MCF 10A (cell line): ENCODE data around the gene TBX5. TPM values are rescaled to one million over a fixed set of nuclear protein-coding genes. Genes with fewer than 3 reads are reported as not detected.

ENCODE experiments used
- Bru-seq: library from RNA; stranded (reverse); fragments of 400-500 nt; gene quantifications from one replicate; lab custom pipeline; 2021; lab: Mats Ljungman, UMichigan
- BruChase-seq, 2 experiments: library from RNA; stranded (reverse); fragments of 400-500 nt; gene quantifications; one replicate each; lab custom pipeline; 2021; lab: Mats Ljungman, UMichigan
- BruUV-seq: library from RNA; stranded (reverse); fragments of 400-500 nt; replicated peaks from 2 replicates; lab custom pipeline; 2021; lab: Mats Ljungman, UMichigan
- CTCF ChIA-PET: fragments of 300-600 bp; sonication (Branson Sonifier 250); formaldehyde crosslinking; extraction: SDS; loops from one replicate; lab custom pipeline; 2021; ENCODE audit warnings: antibody characterized with exemption, inconsistent platforms; lab: Yijun Ruan, JAX
- POLR2A ChIA-PET: fragments of 300-600, 350-650 bp; sonication (Branson Sonifier 250); formaldehyde crosslinking; extraction: SDS; loops from one replicate; lab custom pipeline; 2020; ENCODE audit warnings: antibody characterized with exemption, inconsistent platforms; lab: Yijun Ruan, JAX
- DNase-seq: peaks from one replicate; pipeline ENCODE4 v3.0.0-alpha.2; 2018; ENCODE audit not compliant: unreplicated experiment
- H3K27ac Mint-ChIP-seq: one replicate; pipeline ENCODE4 v1.8.0; 2022; ENCODE audit warnings: mild to moderate bottlenecking, low read depth, mixed read lengths; ENCODE audit not compliant: unreplicated experiment
- H3K27me3 Mint-ChIP-seq: one replicate; pipeline ENCODE4 v1.8.0; 2022; ENCODE audit warnings: mixed read lengths; ENCODE audit not compliant: insufficient read depth, unreplicated experiment
- H3K36me3 Mint-ChIP-seq: one replicate; pipeline ENCODE4 v1.8.0; 2022; ENCODE audit warnings: mild to moderate bottlenecking, moderate library complexity, mixed read lengths; ENCODE audit not compliant: insufficient read depth, unreplicated experiment
- H3K4me1 Mint-ChIP-seq: one replicate; pipeline ENCODE4 v1.8.0; 2022; ENCODE audit warnings: mixed read lengths; ENCODE audit not compliant: insufficient read depth, unreplicated experiment
- H3K4me3 Mint-ChIP-seq: one replicate; pipeline ENCODE4 v1.8.0; 2022; ENCODE audit warnings: mild to moderate bottlenecking, moderate library complexity, mixed read lengths; ENCODE audit not compliant: unreplicated experiment
- H3K9me3 Mint-ChIP-seq: one replicate; pipeline ENCODE4 v1.8.0; 2022; ENCODE audit warnings: mixed read lengths; ENCODE audit not compliant: unreplicated experiment
- intact Hi-C: fragments of 100-400 bp; cut with micrococcal nuclease; formaldehyde crosslinking; loops from 2 replicates; pipeline ENCODE4 v1.14.1; 2022
- long read RNA-seq: library from polyadenylated mRNA; stranded (forward); transcript quantifications from one replicate; pipeline ENCODE4 v2.0.0, GENCODE V29; 2022
- total RNA-seq: library from RNA; stranded (reverse); gene quantifications from 2 replicates; pipeline ENCODE4 v1.2.3, GENCODE V29; 2022
- TF ChIP-seq, protein P1 (sequence below): fragments of 200-600 bp; IDR thresholded peaks from one replicate; pipeline ENCODE4 v1.8.0; 2022; ENCODE audit warnings: antibody characterized with exemption, mild to moderate bottlenecking; ENCODE audit not compliant: unreplicated experiment

The TBX5 gene
- not detected in 2 replicates for total RNA-seq
- Bru-seq, nascent RNA, result not detected
- BruChase-seq, experiment 1, labeled RNA remaining after a 6-hour chase, result not detected
- BruChase-seq, experiment 2, labeled RNA remaining after a 2-hour chase, result not detected
- long read RNA-seq, result 0 reads

DNA sequence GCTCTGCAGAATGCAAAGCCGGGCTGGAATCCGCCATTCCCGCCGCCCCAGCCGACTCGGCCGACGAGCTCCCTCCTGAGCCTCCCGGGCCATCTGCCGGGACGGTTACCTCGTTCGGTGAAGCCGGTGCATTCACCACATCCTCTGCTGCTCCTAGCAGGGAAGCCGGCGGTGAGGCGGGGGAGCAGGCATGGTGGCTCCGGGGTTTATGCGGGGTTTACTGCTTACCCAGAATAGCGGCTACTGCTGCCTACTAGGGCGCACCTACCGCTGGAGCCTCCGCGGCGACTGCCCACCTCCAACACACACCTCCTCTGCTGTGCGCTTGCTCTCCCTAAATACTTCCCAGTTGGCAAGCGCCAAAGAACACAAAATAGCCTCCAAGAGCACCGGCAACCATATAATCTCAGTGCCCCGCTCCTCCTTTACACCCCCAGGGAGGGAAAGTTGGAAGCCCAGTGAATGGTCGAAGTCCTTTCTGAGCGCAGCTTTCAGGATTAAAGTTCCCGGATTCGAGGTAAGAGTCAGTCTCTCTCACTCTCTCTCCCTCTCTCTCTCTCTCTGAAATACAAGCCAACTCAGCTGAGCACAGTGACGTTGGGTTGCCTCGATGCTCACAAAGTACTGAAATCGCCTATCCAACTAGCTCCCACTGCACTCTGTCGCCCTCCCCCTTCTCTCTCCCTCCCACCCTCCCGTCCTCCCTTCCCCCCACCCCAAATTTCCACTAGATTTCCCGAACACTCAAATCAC, at the start of gene TBX5:
Gene TBX5 (minus strand): TSS at position 626 of the 753 bp plus-strand sequence. CDS start 2,246 bp downstream, outside the sequence.
- ChIA-PET CTCF (interaction anchor here (0.6 to 1.0 kb wide), 2 partner anchors 11 to 425 kb away, joined by 3 to 5 read pairs; no protein-coding TSS in a partner anchor), POLR2A (no interaction called here)
- H3K4me1 Mint-ChIP-seq, result no peaks in the 10 kb centered on the region
- peaks cover 35% of the 10 kb centered on the region for H3K27me3 Mint-ChIP-seq
- DNase-seq, result no peak
- H3K9me3 Mint-ChIP-seq, result no peaks in the 10 kb centered on the region
- no peaks in the 10 kb centered on the region for H3K36me3 Mint-ChIP-seq
- intact Hi-C loops, result no loop called here
- TF ChIP-seq, protein P1, sequence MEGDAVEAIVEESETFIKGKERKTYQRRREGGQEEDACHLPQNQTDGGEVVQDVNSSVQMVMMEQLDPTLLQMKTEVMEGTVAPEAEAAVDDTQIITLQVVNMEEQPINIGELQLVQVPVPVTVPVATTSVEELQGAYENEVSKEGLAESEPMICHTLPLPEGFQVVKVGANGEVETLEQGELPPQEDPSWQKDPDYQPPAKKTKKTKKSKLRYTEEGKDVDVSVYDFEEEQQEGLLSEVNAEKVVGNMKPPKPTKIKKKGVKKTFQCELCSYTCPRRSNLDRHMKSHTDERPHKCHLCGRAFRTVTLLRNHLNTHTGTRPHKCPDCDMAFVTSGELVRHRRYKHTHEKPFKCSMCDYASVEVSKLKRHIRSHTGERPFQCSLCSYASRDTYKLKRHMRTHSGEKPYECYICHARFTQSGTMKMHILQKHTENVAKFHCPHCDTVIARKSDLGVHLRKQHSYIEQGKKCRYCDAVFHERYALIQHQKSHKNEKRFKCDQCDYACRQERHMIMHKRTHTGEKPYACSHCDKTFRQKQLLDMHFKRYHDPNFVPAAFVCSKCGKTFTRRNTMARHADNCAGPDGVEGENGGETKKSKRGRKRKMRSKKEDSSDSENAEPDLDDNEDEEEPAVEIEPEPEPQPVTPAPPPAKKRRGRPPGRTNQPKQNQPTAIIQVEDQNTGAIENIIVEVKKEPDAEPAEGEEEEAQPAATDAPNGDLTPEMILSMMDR, result no peak
- H3K27ac Mint-ChIP-seq, result no peak within 1 kb of the TSS
- no peak within 1 kb of the TSS for H3K4me3 Mint-ChIP-seq
- no TSS peak for BruUV-seq

DNA sequence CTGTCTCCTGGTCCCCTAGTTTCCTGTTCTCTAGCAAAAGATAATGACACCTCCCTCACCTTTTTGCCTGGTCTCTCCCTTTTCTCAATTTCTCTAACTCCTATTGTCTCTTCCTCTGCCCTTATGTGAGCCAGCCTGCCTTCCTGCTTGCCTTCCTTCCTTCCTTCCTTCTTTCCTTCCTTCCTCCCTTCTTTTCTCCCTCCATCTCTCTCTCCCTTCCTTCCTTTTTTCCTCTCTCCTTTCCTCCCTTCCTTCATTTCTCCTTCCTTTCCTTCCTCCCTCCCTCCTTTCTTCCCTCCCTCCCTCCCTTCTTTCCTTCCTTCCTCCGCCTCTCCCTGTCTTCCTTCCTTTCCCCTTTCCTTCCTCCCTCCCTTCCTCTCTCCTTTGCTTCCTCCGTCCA, 45.7 kb upstream of the TBX5 start:
- H3K9me3 Mint-ChIP-seq, result no peaks in the 10 kb centered on the region
- ChIA-PET POLR2A (no interaction called here), CTCF (no interaction called here)

DNA sequence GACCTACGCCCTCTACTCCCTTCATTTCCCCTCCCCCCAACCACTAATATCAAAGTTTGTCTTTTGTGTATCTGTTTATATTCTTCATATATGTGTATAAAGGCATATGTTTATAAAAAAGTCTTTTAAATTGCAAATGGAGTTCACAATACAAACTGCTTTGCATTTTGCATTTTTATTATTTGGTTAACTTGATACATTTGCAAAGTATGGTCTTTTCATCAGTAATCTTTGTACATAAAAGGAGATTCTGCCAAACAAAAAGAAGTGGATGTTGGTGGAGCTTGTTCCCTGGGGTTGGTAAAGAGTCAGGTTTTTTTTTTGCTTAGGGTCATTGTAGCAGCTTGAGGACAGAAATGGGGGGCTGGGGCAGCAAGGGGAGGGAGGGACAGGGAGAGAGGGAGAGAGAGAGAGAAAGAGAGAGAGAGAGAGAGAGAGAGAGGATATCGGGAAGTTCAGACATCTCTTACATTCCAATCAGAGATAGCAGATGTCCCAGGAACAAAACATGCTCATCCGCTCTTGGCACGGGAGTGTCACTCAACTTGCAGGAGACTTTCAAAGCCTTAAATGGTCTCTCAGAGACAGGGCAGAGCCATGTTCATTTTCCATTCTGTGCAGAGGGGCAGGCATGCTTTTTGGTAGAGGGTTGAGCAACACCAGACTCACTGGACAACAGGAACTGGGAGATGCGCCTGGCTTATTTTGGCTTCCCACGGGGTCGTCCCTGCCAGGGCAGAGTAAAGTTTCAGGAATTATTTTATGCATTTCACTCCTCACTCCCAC, 44.8 kb upstream of the TBX5 start:
- Mint-ChIP-seq H3K36me3 (no peaks in the 10 kb centered on the region), H3K4me1 (no peaks in the 10 kb centered on the region), H3K27me3 (peaks cover 78% of the 10 kb centered on the region), H3K4me3 (no peak overlapping the region), H3K9me3 (no peaks in the 10 kb centered on the region), H3K27ac (no peak overlapping the region)
- TF ChIP-seq, protein P1, result no peak
- ChIA-PET POLR2A (no interaction called here), CTCF (no interaction called here)
- no peak for DNase-seq
- no TSS peak for BruUV-seq
- intact Hi-C loops, result no loop called here

More for the DNA sequence above, 45.7 kb upstream of the TBX5 start:
- Mint-ChIP-seq H3K27me3 (peaks cover 70% of the 10 kb centered on the region), H3K4me1 (no peaks in the 10 kb centered on the region), H3K27ac (no peak overlapping the region), H3K36me3 (no peaks in the 10 kb centered on the region), H3K4me3 (no peak overlapping the region)
- TF ChIP-seq, protein P1, result no peak
- DNase-seq, result no peak
- no TSS peak for BruUV-seq
- intact Hi-C loops, result no loop called here

DNA sequence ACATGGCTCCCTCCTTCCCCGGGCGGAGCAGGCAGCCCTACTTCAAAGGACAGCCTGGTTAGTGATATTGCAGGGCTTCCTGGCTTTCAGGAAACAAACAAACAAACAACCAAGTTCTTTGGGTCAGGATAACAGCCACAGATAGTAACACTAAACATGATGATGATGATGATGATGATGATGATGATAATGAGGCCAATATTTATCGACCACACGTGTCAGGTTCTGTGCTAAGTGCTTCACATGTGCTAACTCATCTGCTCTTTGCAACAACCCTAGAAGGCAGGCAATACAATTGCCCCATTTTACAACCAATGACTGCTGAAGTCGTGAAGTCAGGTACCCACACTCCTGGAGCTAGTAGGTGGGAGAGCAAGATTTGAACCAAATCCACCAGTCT, 44.1 kb upstream of the TBX5 start:
- no peak for DNase-seq
- Mint-ChIP-seq H3K4me3 (no peak overlapping the region), H3K9me3 (no peaks in the 10 kb centered on the region), H3K27me3 (peaks cover 85% of the 10 kb centered on the region), H3K27ac (no peak overlapping the region), H3K36me3 (no peaks in the 10 kb centered on the region), H3K4me1 (no peaks in the 10 kb centered on the region)
- no TSS peak for BruUV-seq
- POLR2A ChIA-PET, result no interaction called here
- intact Hi-C loops, result no loop called here
- CTCF ChIA-PET, result no interaction called here
- TF ChIP-seq, protein P1, result no peak
